Activated gamma-delta T cell treated with anti-CD3 and anti-CD28 coated beads, Interleukin-2, amount 50 U/mL, for 16 hours (primary cell): ENCODE results near the gene RNF212B.
A peak's percentile ranks its signal among the peaks of the same experiment; 100 is the strongest.

ENCODE experiments used
- DNase-seq: peaks from one replicate; pipeline ENCODE4 v3.0.0-alpha.2; 2020; ENCODE audit warnings: low read depth

Gene RNF212B

GRCh38 chr14:23320584-23321571, 83.1 kb downstream of the RNF212B start, which contains the start of gene PABPN1:
Gene PABPN1 (plus strand): TSS chr14:23321457. CDS start chr14:23321470, 13 bp downstream.
- DNase-seq = peak; percentile 97

- peak; percentile 31 for DNase-seq
Observed at GRCh38 chr14:23321572-23322547, 84.1 kb downstream of the RNF212B start.
